Lower leg skin (tissue), 4 donors: ENCODE data around the gene AP2A1. TPM values are rescaled to one million over a fixed set of nuclear protein-coding genes. Genes with fewer than 3 reads are reported as not detected.

Experiments used
- DNase-seq, 2 donors: peaks; one replicate each; pipeline ENCODE4 v3.0.0-alpha.2; 2019; ENCODE audit warnings: low spot score in 2 of 2
- H3K4me3 ChIP-seq: fragments of 200-600 bp; sonication (generic); 2 replicates; pipeline ENCODE4 v1.5.1; 2017; ENCODE audit warnings: mild to moderate bottlenecking, low read depth; ENCODE audit not compliant: poor library complexity, severe bottlenecking
- POLR2A ChIP-seq, 2 donors: fragments of 450-650 bp; IDR thresholded peaks; one replicate each; pipeline ENCODE4 v1.6.1; 2016 to 2017; ENCODE audit warnings: antibody characterized with exemption in 2 of 2, mild to moderate bottlenecking in 1 of 2, moderate library complexity in 1 of 2
- WGBS, 2 donors: methylation state at CpG; one replicate each; pipeline ENCODE4 v1.1.5; 2018; 5-methylcytosine and 5-hydroxymethylcytosine counted together
- intact Hi-C: fragments of 100-400 bp; cut with DNase I; formaldehyde crosslinking; loops from one replicate; pipeline ENCODE4 v1.15.0; 2023; ENCODE audit warnings: low total_unique reads
- total RNA-seq, 4 donors: library from RNA; depleted of rRNA; stranded (reverse); fragments of >200 nt; gene quantifications; one replicate each; pipeline ENCODE4 v1.1.0, GENCODE V29; 2016
- TF ChIP-seq, protein P1 (sequence below), 3 donors: fragments of 450-650 bp; IDR thresholded peaks; one replicate each; pipeline ENCODE4 v1.5.1; 2016; ENCODE audit warnings: antibody characterized with exemption in 3 of 3, mild to moderate bottlenecking in 3 of 3, moderate library complexity in 2 of 3

Gene AP2A1
- total RNA-seq, 4 donors from 2014 or later, result 112 to 123 (median 116) TPM

DNA sequence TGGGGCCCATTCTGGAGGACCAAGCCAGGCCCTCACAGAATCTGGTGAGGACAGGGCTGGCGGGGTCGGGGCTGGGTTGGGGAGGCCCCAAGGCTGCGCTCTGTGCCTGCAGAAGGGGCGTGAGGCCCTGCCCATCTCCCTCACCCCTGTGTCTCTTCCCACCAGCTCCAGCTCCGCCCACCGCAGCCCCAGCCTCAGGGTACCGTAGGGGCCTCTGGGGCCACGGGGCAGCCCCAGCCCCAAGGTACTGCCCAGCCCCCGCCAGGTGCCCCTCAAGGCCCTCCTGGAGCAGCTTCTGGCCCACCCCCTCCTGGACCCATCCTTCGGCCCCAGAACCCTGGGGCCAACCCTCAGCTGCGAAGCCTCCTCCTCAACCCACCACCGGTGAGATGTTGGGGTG, 68.8 kb downstream of the AP2A1 start:
- DNase-seq, result no peak
- intact Hi-C loops, result no loop called here
- TF ChIP-seq, protein P1, sequence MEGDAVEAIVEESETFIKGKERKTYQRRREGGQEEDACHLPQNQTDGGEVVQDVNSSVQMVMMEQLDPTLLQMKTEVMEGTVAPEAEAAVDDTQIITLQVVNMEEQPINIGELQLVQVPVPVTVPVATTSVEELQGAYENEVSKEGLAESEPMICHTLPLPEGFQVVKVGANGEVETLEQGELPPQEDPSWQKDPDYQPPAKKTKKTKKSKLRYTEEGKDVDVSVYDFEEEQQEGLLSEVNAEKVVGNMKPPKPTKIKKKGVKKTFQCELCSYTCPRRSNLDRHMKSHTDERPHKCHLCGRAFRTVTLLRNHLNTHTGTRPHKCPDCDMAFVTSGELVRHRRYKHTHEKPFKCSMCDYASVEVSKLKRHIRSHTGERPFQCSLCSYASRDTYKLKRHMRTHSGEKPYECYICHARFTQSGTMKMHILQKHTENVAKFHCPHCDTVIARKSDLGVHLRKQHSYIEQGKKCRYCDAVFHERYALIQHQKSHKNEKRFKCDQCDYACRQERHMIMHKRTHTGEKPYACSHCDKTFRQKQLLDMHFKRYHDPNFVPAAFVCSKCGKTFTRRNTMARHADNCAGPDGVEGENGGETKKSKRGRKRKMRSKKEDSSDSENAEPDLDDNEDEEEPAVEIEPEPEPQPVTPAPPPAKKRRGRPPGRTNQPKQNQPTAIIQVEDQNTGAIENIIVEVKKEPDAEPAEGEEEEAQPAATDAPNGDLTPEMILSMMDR (IDR thresholded peaks at IDR 0.05), result no peak
- no peak for TF ChIP-seq POLR2A (IDR thresholded peaks at IDR 0.05)
- 93 to 97% methylated on average over 7 to 12 of the region's 12 CpGs for WGBS, 2 donors
- no peak overlapping the region for H3K4me3 ChIP-seq

- TF ChIP-seq, protein P1 (IDR thresholded peaks at IDR 0.05), result no peak
- TF ChIP-seq POLR2A (IDR thresholded peaks at IDR 0.05), result no peak
- H3K4me3 ChIP-seq, result no peak overlapping the region
- 91 to 94% methylated on average over 15 to 20 of the region's 20 CpGs for WGBS, 2 donors
- intact Hi-C loops, result no loop called here
- DNase-seq, result no peak
These were observed 69.6 kb downstream of the AP2A1 start for GRCh38 chr19:49836176-49837008.

DNA sequence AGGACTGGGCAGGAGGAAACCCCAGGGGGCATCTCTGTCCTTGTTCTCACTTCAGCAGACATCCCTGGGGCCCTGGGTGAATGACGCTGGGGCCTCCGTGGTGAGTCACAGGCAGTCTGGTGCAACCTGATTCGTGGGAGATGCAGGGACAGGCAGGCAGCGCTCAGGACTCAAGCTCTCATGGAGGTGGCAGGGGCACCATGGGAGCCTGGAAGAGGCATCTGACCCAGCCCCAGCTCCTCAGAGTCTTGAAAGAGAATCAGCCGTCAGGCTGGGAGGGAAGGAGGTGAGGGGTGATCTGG, 70.2 kb downstream of the AP2A1 start:
- 84 to 91% methylated on average over 3 to 5 of the region's 5 CpGs for WGBS, 2 donors
- DNase-seq, result no peak
- intact Hi-C loops, result no loop called here
- TF ChIP-seq POLR2A (IDR thresholded peaks at IDR 0.05), result no peak
- TF ChIP-seq, protein P1 (IDR thresholded peaks at IDR 0.05), result no peak
- no peak overlapping the region for H3K4me3 ChIP-seq

DNA sequence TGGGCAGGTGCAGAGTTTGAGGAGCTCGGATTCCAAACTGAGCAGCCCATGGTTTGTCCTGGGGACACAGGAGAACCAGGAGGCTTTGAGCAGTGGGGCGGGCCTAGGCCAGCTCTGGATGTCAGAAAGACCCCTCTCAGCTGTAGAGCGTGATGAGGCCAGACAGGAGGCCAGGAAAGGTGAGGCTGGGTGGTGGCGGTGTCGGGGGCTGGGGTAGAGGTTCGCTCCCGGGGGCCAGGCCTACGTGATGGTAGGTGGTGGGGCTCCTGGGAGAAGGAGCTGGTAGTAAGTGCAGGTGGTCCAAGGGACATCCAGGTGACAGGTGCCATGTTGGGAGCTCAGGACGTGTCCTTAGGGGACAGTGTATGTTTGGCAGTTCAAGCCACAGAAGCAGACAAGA, 70.6 kb downstream of the AP2A1 start:
- H3K4me3 ChIP-seq, result no peak overlapping the region
- TF ChIP-seq, protein P1 (IDR thresholded peaks at IDR 0.05), result no peak
- TF ChIP-seq POLR2A (IDR thresholded peaks at IDR 0.05), result no peak
- 95 to 99% methylated on average over 9 of the region's 9 CpGs for WGBS, 2 donors
- no peak for DNase-seq
- intact Hi-C loops, result no loop called here

DNA sequence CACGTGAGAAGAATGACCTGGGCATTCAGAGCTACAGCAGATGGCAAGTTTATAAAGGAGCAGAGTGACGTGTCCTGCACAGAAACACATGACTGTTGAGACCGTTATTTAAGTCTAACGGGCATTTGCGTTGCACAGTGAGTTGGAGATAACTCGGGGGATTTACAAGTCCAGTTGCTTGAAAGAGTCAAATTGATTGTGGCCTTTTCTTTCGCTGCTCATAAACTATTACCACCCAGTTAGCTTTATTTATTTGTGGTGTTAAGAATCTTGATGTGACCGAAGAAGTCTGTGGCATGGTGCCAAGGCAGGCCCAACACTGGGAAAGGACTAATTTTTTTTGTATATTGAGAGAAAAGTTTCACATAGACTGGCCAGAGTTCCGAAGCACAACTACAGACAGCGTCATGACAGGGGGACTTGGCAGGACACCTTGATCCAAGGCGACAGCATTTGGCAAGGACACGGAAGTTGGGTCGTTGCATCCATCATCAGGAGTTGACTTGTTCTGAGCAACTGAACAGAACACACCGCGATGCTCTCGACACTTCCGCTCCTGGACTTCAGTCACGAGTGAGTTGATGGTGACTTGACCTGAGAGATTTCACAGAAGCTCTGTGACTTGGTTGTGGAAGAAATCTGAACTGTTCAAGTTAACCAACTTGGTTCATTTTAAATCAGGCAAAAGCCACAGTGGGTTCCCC, 72.2 kb downstream of the AP2A1 start:
- H3K4me3 ChIP-seq, result no peak overlapping the region
- 93 to 95% methylated on average over 18 of the region's 18 CpGs for WGBS, 2 donors
- no peak for DNase-seq
- TF ChIP-seq, protein P1 (IDR thresholded peaks at IDR 0.05), result no peak
- TF ChIP-seq POLR2A (IDR thresholded peaks at IDR 0.05), result no peak
- intact Hi-C loops, result no loop called here
